Muscle layer of duodenum (tissue), 2 donors: ENCODE measurements around the gene PLCG2.

Experiments
- H3K27ac ChIP-seq: one replicate; pipeline ENCODE4 v1.7.0; 2013; ENCODE audit warnings: mild to moderate bottlenecking, low read length
- H3K27me3 ChIP-seq: one replicate; pipeline ENCODE4 v1.7.0; 2013; ENCODE audit warnings: low read depth, mild to moderate bottlenecking, control low read depth, low read length
- H3K36me3 ChIP-seq, 2 donors: one replicate each; pipeline ENCODE4 v1.7.0; 2013; ENCODE audit warnings: low read length in 2 of 2, control low read depth in 1 of 2, mild to moderate bottlenecking in 1 of 2; ENCODE audit not compliant: insufficient read depth in 2 of 2, control insufficient read depth in 1 of 2
- H3K4me1 ChIP-seq, 2 donors: one replicate each; pipeline ENCODE4 v1.7.0; 2013; ENCODE audit warnings: low read length in 2 of 2, mild to moderate bottlenecking in 2 of 2, control low read depth in 1 of 2, moderate library complexity in 1 of 2; ENCODE audit not compliant: insufficient read depth in 2 of 2, control insufficient read depth in 1 of 2
- H3K4me3 ChIP-seq, 2 donors: one replicate each; pipeline ENCODE4 v1.7.0; 2013; ENCODE audit warnings: low read length in 2 of 2, low read depth in 1 of 2, mild to moderate bottlenecking in 1 of 2
- H3K9me3 ChIP-seq, 2 donors: one replicate each; pipeline ENCODE4 v1.7.0; 2013; ENCODE audit warnings: low read length in 2 of 2, control low read depth in 1 of 2, mild to moderate bottlenecking in 1 of 2; ENCODE audit not compliant: control insufficient read depth in 1 of 2
- donor health status: healthy.

PLCG2 gene

GRCh38 chr16:81860287-81861266 lies 81.5 kb downstream of the PLCG2 start:
- no peaks in the 10 kb centered on the region for H3K27me3 ChIP-seq
- no peaks in the 10 kb centered on the region for H3K9me3 ChIP-seq
- no peak overlapping the region for H3K27ac ChIP-seq
- H3K4me3 ChIP-seq, result no peak overlapping the region
- no peaks in the 10 kb centered on the region for H3K4me1 ChIP-seq
- peaks cover 0 to 4% of the 10 kb centered on the region in 2 donors for H3K36me3 ChIP-seq

GRCh38 chr16:81861503-81861902 lies 82.4 kb downstream of the PLCG2 start:
- no peaks in the 10 kb centered on the region for H3K4me1 ChIP-seq
- no peak overlapping the region for H3K4me3 ChIP-seq
- H3K27ac ChIP-seq, result no peak overlapping the region
- no peaks in the 10 kb centered on the region for H3K27me3 ChIP-seq
- no peaks in the 10 kb centered on the region for H3K9me3 ChIP-seq
- H3K36me3 ChIP-seq, result peaks cover 0 to 1% of the 10 kb centered on the region in 2 donors

- Histone ChIP-seq H3K27me3 (no peaks in the 10 kb centered on the region), H3K36me3 (no peaks in the 10 kb centered on the region), H3K27ac (no peak overlapping the region), H3K4me1 (no peaks in the 10 kb centered on the region), H3K9me3 (no peaks in the 10 kb centered on the region), H3K4me3 (no peak overlapping the region)
Observed at GRCh38 chr16:81861915-81862314, 82.8 kb downstream of the PLCG2 start.

GRCh38 chr16:81863630-81864352 lies 84.7 kb downstream of the PLCG2 start:
- H3K27ac ChIP-seq, result no peak overlapping the region

GRCh38 chr16:81864646-81865382 lies 85.7 kb downstream of the PLCG2 start:
- Histone ChIP-seq H3K36me3 (peaks cover 0 to 5% of the 10 kb centered on the region in 2 donors), H3K9me3 (no peaks in the 10 kb centered on the region), H3K4me3 (no peak overlapping the region), H3K27ac (no peak overlapping the region), H3K4me1 (no peaks in the 10 kb centered on the region), H3K27me3 (no peaks in the 10 kb centered on the region)

More at GRCh38 chr16:81863630-81864352, 84.7 kb downstream of the PLCG2 start:
- Histone ChIP-seq H3K4me1 (no peaks in the 10 kb centered on the region), H3K4me3 (no peak overlapping the region), H3K36me3 (no peaks in the 10 kb centered on the region), H3K9me3 (no peaks in the 10 kb centered on the region), H3K27me3 (no peaks in the 10 kb centered on the region)

GRCh38 chr16:81866820-81867440 lies 87.8 kb downstream of the PLCG2 start:
- H3K27me3 ChIP-seq, result no peaks in the 10 kb centered on the region
- H3K4me3 ChIP-seq, result no peak overlapping the region
- H3K4me1 ChIP-seq, result no peaks in the 10 kb centered on the region
- no peaks in the 10 kb centered on the region for H3K9me3 ChIP-seq
- peaks cover 0 to 5% of the 10 kb centered on the region in 2 donors for H3K36me3 ChIP-seq
- H3K27ac ChIP-seq, result no peak overlapping the region

GRCh38 chr16:81868057-81868748 lies 89.1 kb downstream of the PLCG2 start:
- Histone ChIP-seq H3K27ac (no peak overlapping the region), H3K36me3 (peaks cover 0 to 5% of the 10 kb centered on the region in 2 donors), H3K4me1 (no peaks in the 10 kb centered on the region), H3K27me3 (no peaks in the 10 kb centered on the region), H3K9me3 (no peaks in the 10 kb centered on the region), H3K4me3 (no peak overlapping the region)

GRCh38 chr16:81869326-81869725 lies 90.2 kb downstream of the PLCG2 start:
- H3K9me3 ChIP-seq, result no peaks in the 10 kb centered on the region
- no peaks in the 10 kb centered on the region for H3K27me3 ChIP-seq
- H3K4me1 ChIP-seq, result no peaks in the 10 kb centered on the region
- H3K27ac ChIP-seq, result no peak overlapping the region
- no peak overlapping the region for H3K4me3 ChIP-seq
- peaks cover 0 to 5% of the 10 kb centered on the region in 2 donors for H3K36me3 ChIP-seq

- no peaks in the 10 kb centered on the region for H3K4me1 ChIP-seq
- H3K9me3 ChIP-seq, result no peaks in the 10 kb centered on the region
- H3K4me3 ChIP-seq, result no peak overlapping the region
- H3K27ac ChIP-seq, result no peak overlapping the region
- H3K27me3 ChIP-seq, result no peaks in the 10 kb centered on the region
- peaks cover 0 to 5% of the 10 kb centered on the region in 2 donors for H3K36me3 ChIP-seq
Observed at GRCh38 chr16:81873206-81873605, 94.1 kb downstream of the PLCG2 start.
